A204.1 (cell line): ENCODE measurements around the gene ACIN1.

ENCODE experiments used
- FAIRE-seq: peaks from 2 replicates; lab custom pipeline; 2012; peaks lifted over from hg19 to GRCh38; lab: Jason Lieb, UNC

The ACIN1 gene

DNA sequence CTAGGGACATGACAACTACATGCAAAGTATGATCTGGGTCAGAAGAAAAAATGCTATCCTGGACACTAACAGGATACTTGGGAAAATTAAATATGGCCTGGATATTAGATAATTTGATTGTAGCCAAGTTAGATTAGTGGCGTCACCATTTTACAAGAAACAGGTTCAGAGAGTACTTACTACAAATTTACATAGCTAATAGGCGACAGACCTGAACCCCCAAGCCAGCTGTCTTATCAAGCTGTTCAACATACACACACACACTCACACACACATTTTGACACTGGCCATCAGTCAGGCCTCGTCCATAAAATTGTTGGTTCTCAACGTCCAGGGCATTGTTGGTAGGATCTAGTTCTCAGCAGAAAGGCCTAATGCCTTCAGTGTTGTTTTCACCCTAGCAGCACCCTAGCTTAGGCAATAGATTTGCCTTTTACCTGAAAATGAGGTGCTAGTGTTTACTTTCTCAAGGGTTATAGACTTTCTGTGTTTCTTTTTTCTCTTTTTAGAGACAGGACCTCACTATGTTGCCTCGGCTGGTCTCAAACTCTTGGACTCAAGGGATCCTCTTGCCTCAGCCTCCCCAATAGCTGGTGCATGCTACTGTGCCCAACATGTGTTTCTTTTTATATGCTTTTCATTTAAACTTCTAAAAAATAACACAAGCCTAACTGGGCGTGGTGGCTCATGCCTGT lies 81.7 kb downstream of the ACIN1 start:
- FAIRE-seq, result no peak

DNA sequence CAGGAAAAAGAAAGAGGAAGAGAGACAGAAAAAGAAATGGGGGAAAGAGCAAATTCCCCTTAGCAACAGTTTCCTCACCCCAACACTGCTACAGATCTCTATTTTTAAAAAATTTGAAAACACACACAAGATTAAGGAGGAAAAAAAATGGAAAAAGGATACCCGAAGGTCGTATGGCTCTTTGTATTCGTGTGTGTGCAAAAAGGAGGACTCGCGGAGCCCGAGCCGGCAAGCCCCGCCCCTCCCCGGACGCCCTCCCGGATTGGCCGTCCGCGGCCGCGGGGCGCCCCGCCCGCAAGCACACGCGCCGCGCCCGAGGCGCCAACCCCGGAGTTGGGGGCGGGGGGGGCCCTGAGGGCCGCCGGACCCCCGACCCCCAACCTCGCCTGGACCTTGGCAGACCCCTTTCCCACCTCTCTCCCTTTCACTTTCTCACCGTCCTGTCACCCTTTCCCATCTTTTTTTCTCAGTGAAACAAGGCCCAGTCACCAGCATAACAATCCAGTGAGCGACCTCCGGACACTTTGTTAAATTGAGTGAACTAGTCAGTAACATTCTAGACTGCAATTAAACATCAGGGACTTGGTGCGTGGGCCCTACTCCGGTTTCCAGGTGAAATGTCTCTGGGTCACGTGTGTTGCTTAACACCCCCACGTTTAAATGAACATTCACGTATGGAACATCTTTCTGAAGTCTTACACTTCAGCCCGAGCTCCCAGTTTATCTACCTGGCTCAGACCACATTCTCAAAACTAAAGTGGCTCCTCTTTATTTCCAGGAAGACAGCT lies 84.8 kb downstream of the ACIN1 start, which contains the start of gene C14orf93:
TSS of gene C14orf93 (minus strand) at position 205 of the 788 bp plus-strand sequence. CDS start 11,120 bp downstream, outside the sequence.
- no peak for FAIRE-seq

DNA sequence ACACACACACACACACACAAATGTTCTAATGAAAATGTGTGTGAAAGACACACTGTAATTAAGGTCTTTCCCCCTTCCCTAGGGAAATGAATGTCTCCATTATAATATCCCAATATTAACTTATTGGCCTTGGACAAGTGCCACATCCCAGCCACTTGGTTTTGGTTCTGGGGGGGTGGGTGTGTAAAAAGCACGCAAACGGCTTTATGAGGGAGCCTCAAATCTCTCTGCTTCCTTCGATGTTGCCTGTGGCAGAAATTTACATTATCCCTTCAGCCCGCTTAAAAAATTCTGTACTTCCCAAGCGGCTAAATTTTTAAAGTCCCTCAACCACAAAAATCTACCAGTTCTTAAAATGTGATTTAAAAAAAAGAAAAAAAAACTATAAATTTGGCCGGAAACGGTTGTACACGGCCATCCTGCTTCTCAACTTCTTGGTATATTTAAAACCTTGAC lies 85.4 kb downstream of the ACIN1 start:
- FAIRE-seq, result no peak

DNA sequence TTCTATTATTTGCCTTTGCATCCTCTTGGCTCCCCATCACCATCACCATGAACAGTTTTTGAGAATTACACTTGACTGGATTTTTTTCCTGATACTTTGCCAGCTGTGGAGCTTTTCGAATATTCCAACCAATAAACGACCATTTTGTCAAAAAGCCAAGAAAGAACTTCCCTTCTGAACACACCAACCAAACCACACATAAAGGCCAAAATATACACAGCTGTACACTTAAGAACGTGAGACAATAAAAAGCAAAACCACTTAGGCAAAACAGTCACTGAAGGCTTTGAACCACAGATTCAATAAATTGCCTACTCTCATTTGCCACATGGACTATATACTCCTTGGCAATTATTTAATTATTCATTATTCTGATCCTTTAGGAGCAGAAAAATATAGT lies 86.1 kb downstream of the ACIN1 start:
- no peak for FAIRE-seq
